ENCODE data around the gene RAB15.

GRCh38 chr14:64944861-64945260 lies 27.3 kb downstream of the RAB15 start:
- TF ChIP-seq CTCF (IDR thresholded peaks at IDR 0.05) = no peak
- no peak for TF ChIP-seq POLR2A (IDR thresholded peaks at IDR 0.05)
